GM12878 (cell line): ENCODE data around the gene PSTPIP2. TPM values are rescaled to one million over a fixed set of nuclear protein-coding genes. Genes with fewer than 3 reads are reported as not detected.
A peak's percentile ranks its signal among the peaks of the same experiment; 100 is the strongest.

Source experiments
- ATAC-seq: fragments of 200-7000 bp; cut with Tn5 transposase; 3 replicates; pipeline ENCODE4 v1.9.1; 2020; ENCODE audit warnings: mild to moderate bottlenecking, moderate library complexity
- BruUV-seq: library from RNA; stranded (reverse); fragments of 400-500 nt; replicated peaks from 2 replicates; lab custom pipeline; 2021; lab: Mats Ljungman, UMichigan
- CTCF ChIA-PET: fragments of 300-600 bp; sonication (Branson Sonifier 250); formaldehyde crosslinking; extraction: SDS; loops from one replicate; lab custom pipeline; 2021; ENCODE audit warnings: inconsistent platforms; lab: Yijun Ruan, JAX
- POLR2A ChIA-PET: fragments of 350-600 bp; formaldehyde crosslinking; extraction: SDS; loops from one replicate; lab custom pipeline; 2021; ENCODE audit warnings: inconsistent platforms; lab: Charles Lee
- RAD21 ChIA-PET: fragments of 300-600 bp; sonication (Branson Sonifier 250); formaldehyde crosslinking; loops from one replicate; lab custom pipeline; 2023; ENCODE audit warnings: antibody characterized with exemption; ENCODE audit not compliant: unreplicated experiment; lab: Charles Lee
- SMC1A ChIA-PET: fragments of 300-600 bp; sonication (Branson Sonifier 250); formaldehyde crosslinking; loops from one replicate; lab custom pipeline; 2023; ENCODE audit not compliant: unreplicated experiment, uncharacterized antibody; lab: Charles Lee
- DNase-seq: peaks from one replicate; pipeline ENCODE4 v3.0.0-alpha.2; 2011; ENCODE audit warnings: low read depth, low spot score
- FAIRE-seq: peaks from 3 replicates; lab custom pipeline; 2011; peaks lifted over from hg19 to GRCh38; lab: Jason Lieb, UNC
- H2AFZ ChIP-seq: 2 replicates; pipeline ENCODE4 v1.6.0; 2011; ENCODE audit warnings: low read depth, low read length, control low read depth; ENCODE audit not compliant: control insufficient read depth
- H3K27ac ChIP-seq: 2 replicates; pipeline ENCODE4 v1.5.1; 2011; ENCODE audit warnings: control low read depth; ENCODE audit not compliant: control insufficient read depth, insufficient read depth
- H3K27me3 ChIP-seq, 2 experiments: replicated peaks in 1 of 2; 2 replicates each; pipeline versions ENCODE4 v1.6.0 to v1.6.1; 2011; ENCODE audit warnings: low read length in 1 of 2; ENCODE audit not compliant: control insufficient read depth in 2 of 2, insufficient read depth in 2 of 2
- H3K36me3 ChIP-seq, 2 experiments: 2 replicates each; pipeline ENCODE4 v1.5.1; 2011; ENCODE audit warnings: low read length in 1 of 2; ENCODE audit not compliant: control insufficient read depth in 2 of 2, insufficient read depth in 2 of 2
- H3K4me1 ChIP-seq: 2 replicates; pipeline ENCODE4 v1.6.1; 2011; ENCODE audit warnings: mild to moderate bottlenecking, low read length, moderate library complexity, mixed read lengths; ENCODE audit not compliant: control insufficient read depth, insufficient read depth
- H3K4me2 ChIP-seq: 2 replicates; pipeline ENCODE4 v1.6.0; 2011; ENCODE audit warnings: control low read depth; ENCODE audit not compliant: control insufficient read depth, insufficient read depth
- H3K4me3 ChIP-seq: fragments of 200-600 bp; sonication (generic); 2 replicates; pipeline ENCODE4 v1.5.1; 2016
- H3K79me2 ChIP-seq: 2 replicates; pipeline ENCODE4 v1.6.0; 2011; ENCODE audit warnings: low read length; ENCODE audit not compliant: control insufficient read depth, insufficient read depth
- H3K9ac ChIP-seq: 2 replicates; pipeline ENCODE4 v1.8.0; 2011; ENCODE audit warnings: low read length, control low read depth, mixed read lengths; ENCODE audit not compliant: control insufficient read depth, insufficient read depth
- H3K9me3 ChIP-seq: replicated peaks from 3 replicates; pipeline ENCODE4 v1.5.1; 2011; ENCODE audit warnings: mild to moderate bottlenecking, low read length; ENCODE audit not compliant: control insufficient read depth, insufficient read depth
- H4K20me1 ChIP-seq: 2 replicates; pipeline ENCODE4 v1.6.0; 2011; ENCODE audit not compliant: control insufficient read depth, insufficient read depth
- ASH2L ChIP-seq: fragments of 300-600, 200-600 bp; sonication (generic); IDR thresholded peaks from 2 replicates; pipeline ENCODE4 v1.6.1; 2017; ENCODE audit warnings: low read depth, mild to moderate bottlenecking, borderline replicate concordance
- BACH1 ChIP-seq: fragments of 450-650 bp; IDR thresholded peaks from 2 replicates; pipeline ENCODE4 v1.6.1; 2017; ENCODE audit warnings: mild to moderate bottlenecking, borderline replicate concordance
- CBFB ChIP-seq: IDR thresholded peaks from 2 replicates; pipeline ENCODE4 v1.6.1; 2016; ENCODE audit warnings: antibody characterized with exemption, low read depth
- CHD2 ChIP-seq: IDR thresholded peaks from 2 replicates; pipeline ENCODE4 v1.6.1; 2011; ENCODE audit warnings: low read depth, low read length, improper control_type of control experiment, borderline replicate concordance
- ESRRA ChIP-seq: IDR thresholded peaks from 2 replicates; pipeline ENCODE4 v1.6.1; 2012; ENCODE audit warnings: mild to moderate bottlenecking, low read length, improper control_type of control experiment
- FOXM1 ChIP-seq: IDR thresholded peaks from 2 replicates; pipeline ENCODE4 v1.6.1; 2012; ENCODE audit warnings: low read depth, mild to moderate bottlenecking, inconsistent platforms, low read length, moderate library complexity
- IKZF2 ChIP-seq, 2 experiments: fragments of 450-650 bp; IDR thresholded peaks; 2 replicates each; pipeline ENCODE4 v1.6.1; 2017; ENCODE audit warnings: mild to moderate bottlenecking in 2 of 2, moderate library complexity in 2 of 2
- MXI1 ChIP-seq: fragments of 150-350 bp; IDR thresholded peaks from 2 replicates; pipeline ENCODE4 v1.6.1; 2011; ENCODE audit warnings: low read depth, mild to moderate bottlenecking, inconsistent platforms, low read length, improper control_type of control experiment
- NR2C2 ChIP-seq: IDR thresholded peaks from 2 replicates; pipeline ENCODE4 v1.6.1; 2011; ENCODE audit warnings: borderline replicate concordance, low read depth; ENCODE audit not compliant: control insufficient read depth, insufficient read length
- POLR2AphosphoS2 ChIP-seq: IDR thresholded peaks from 2 replicates; pipeline ENCODE4 v1.6.1; 2011; ENCODE audit warnings: low read depth, mild to moderate bottlenecking, low read length, improper control_type of control experiment, moderate library complexity
- RELB ChIP-seq: fragments of 450-650 bp; IDR thresholded peaks from 2 replicates; pipeline ENCODE4 v1.6.1; 2017; ENCODE audit warnings: low read depth, mild to moderate bottlenecking, moderate library complexity
- STAT1 ChIP-seq: fragments of 450-650 bp; conservative IDR thresholded peaks from 2 replicates; pipeline ENCODE4 v1.6.1; 2014; ENCODE audit warnings: antibody characterized with exemption, mild to moderate bottlenecking
- USF2 ChIP-seq: IDR thresholded peaks from 2 replicates; pipeline ENCODE4 v1.6.1; 2011; ENCODE audit warnings: low read depth, low read length, improper control_type of control experiment, borderline replicate concordance
- WGBS: methylation state at CpG from one replicate; pipeline ENCODE4 v1.1.6; 2016; ENCODE audit warnings: low lambda C conversion rate; ENCODE audit not compliant: insufficient replicate concordance, insufficient coverage; ENCODE audit errors: missing lambda C conversion rate; 5-methylcytosine and 5-hydroxymethylcytosine counted together
- in situ Hi-C: fragments of 300-500 bp; cut with MboI; formaldehyde crosslinking; loops from 9 replicates; pipeline ENCODE4 v1.14.3; 2018; ENCODE audit warnings: mixed read lengths
- intact Hi-C: fragments of 100-400 bp; cut with micrococcal nuclease; formaldehyde crosslinking; loops from one replicate; pipeline ENCODE4 v1.14.2; 2022; ENCODE audit not compliant: unreplicated experiment
- polyA plus RNA-seq, 11 experiments: library from polyadenylated mRNA; depleted of rRNA in 4 of 11; unstranded in 6 of 11; stranded (reverse) in 5 of 11; fragments of >200 nt; fragmentation: Nextera tagmentation in 4 of 11; fragmentation: Illumina TruSeq in 1 of 11; extraction: Ambion mirVana in 4 of 11; extraction: Trizol in 1 of 11; gene quantifications; 1 replicate in 1 of 11; 2 replicates in 10 of 11; pipeline versions ENCODE4 v1.2.1 to v1.2.3, GENCODE V29; 2011 to 2016; ENCODE audit warnings: inconsistent platforms in 2 of 11, missing spikeins in 2 of 11, low read depth in 1 of 11
- total RNA-seq, 4 experiments: library from RNA; depleted of rRNA in 3 of 4; stranded (reverse); fragments of >200 nt in 3 of 4; fragmentation: Illumina TruSeq in 1 of 4; extraction: Trizol in 1 of 4; gene quantifications; 2 replicates each; pipeline versions ENCODE4 v1.2.1 to v1.2.3, GENCODE V29; 2013 to 2021
- TF ChIP-seq, protein P1 (sequence below): fragments of 450-650 bp; formaldehyde crosslinking; IDR thresholded peaks from 2 replicates; pipeline ENCODE4 v1.4.0; 2020; ENCODE audit warnings: mild to moderate bottlenecking, moderate library complexity

The PSTPIP2 gene
- total and polyA plus RNA-seq, 10 of the 15 experiments (the other 5 are each of a cell fraction or from before 2014, with no cell fraction given), result 0.69 to 38.4 (median 24.7) TPM

GRCh38 chr18:46097801-46098615, 25.9 kb upstream of the PSTPIP2 start, which contains the start of gene ATP5F1A:
TSS of gene ATP5F1A (minus strand) at chr18:46098296. CDS start at chr18:46098231, 65 bp downstream.
- peak within 1 kb of the TSS; percentile 77 for H3K4me3 ChIP-seq
- ChIA-PET RAD21 (interaction anchor here (0.6 kb wide), 3 partner anchors 219 to 410 kb away, joined by 3 read pairs; no protein-coding TSS in a partner anchor), SMC1A (interaction anchor here (1.1 to 1.6 kb wide), 3 partner anchors 16 to 75 kb away, joined by 3 to 6 read pairs (median 5); a partner anchor contains a TSS), POLR2A (interaction anchor here (0.9 to 2.4 kb wide), 4 partner anchors 9 to 134 kb away, joined by 3 to 8 read pairs (median 3); no protein-coding TSS in a partner anchor), CTCF (interaction anchor here (0.7 to 1.4 kb wide), 5 partner anchors 9 to 410 kb away, joined by 3 to 4 read pairs (median 4); a partner anchor contains a TSS)
- intact Hi-C loops (no loop called here), in situ Hi-C loops (no loop called here)
- peak within 1 kb of the TSS; percentile 89 for H3K27ac ChIP-seq
- H2AFZ ChIP-seq, result peak within 1 kb of the TSS; percentile 96
- no peaks in the 10 kb centered on the region; the same call in 1 of the 2 replicates for H3K4me1 ChIP-seq
- H3K27me3 ChIP-seq, result no peaks in the 10 kb centered on the region
- peak; percentile 88 for ATAC-seq
- H3K9me3 ChIP-seq, result no peaks in the 10 kb centered on the region
- H3K4me2 ChIP-seq, result peak within 1 kb of the TSS; percentile 94
- peak within 1 kb of the TSS; percentile 69 for H3K9ac ChIP-seq
- H3K36me3 ChIP-seq, result peaks cover 0 to 10% of the 10 kb centered on the region in 2 experiments; a peak in 1 of 4 replicates
- H4K20me1 ChIP-seq, result peaks cover 2% of the 10 kb centered on the region; the same call in 1 of the 2 replicates
- under 1% methylated on average over 53 of the region's 53 CpGs for WGBS
- peaks cover 46% of the 10 kb centered on the region for H3K79me2 ChIP-seq
- DNase-seq, result peak; percentile 48
- no TSS peak for BruUV-seq
- no peak for FAIRE-seq
- 0 out of 2 replicates have a peak, but pooled peaks have one; percentile 21 for TF ChIP-seq ESRRA
- TF ChIP-seq CBFB, result no peak; the same call in none of the 2 replicates
- TF ChIP-seq POLR2AphosphoS2, result 0 out of 2 replicates have a peak, but pooled peaks have one; percentile 38
- peak; percentile 72 for TF ChIP-seq NR2C2
- TF ChIP-seq USF2, result peak; percentile 27; the same call in 1 of the 2 replicates
- peak; percentile 90 for TF ChIP-seq RELB
- TF ChIP-seq BACH1, result peak; percentile 85
- TF ChIP-seq STAT1, result no peak
- TF ChIP-seq ASH2L, result peak; percentile 75; the same call in 1 of the 2 replicates
- no peak; a peak in 1 of 4 replicates for TF ChIP-seq IKZF2 (IDR thresholded peaks at IDR 0.05)
- TF ChIP-seq FOXM1, result no peak
- TF ChIP-seq CHD2, result peak; percentile 15; the same call in 1 of the 2 replicates
- TF ChIP-seq, protein P1, sequence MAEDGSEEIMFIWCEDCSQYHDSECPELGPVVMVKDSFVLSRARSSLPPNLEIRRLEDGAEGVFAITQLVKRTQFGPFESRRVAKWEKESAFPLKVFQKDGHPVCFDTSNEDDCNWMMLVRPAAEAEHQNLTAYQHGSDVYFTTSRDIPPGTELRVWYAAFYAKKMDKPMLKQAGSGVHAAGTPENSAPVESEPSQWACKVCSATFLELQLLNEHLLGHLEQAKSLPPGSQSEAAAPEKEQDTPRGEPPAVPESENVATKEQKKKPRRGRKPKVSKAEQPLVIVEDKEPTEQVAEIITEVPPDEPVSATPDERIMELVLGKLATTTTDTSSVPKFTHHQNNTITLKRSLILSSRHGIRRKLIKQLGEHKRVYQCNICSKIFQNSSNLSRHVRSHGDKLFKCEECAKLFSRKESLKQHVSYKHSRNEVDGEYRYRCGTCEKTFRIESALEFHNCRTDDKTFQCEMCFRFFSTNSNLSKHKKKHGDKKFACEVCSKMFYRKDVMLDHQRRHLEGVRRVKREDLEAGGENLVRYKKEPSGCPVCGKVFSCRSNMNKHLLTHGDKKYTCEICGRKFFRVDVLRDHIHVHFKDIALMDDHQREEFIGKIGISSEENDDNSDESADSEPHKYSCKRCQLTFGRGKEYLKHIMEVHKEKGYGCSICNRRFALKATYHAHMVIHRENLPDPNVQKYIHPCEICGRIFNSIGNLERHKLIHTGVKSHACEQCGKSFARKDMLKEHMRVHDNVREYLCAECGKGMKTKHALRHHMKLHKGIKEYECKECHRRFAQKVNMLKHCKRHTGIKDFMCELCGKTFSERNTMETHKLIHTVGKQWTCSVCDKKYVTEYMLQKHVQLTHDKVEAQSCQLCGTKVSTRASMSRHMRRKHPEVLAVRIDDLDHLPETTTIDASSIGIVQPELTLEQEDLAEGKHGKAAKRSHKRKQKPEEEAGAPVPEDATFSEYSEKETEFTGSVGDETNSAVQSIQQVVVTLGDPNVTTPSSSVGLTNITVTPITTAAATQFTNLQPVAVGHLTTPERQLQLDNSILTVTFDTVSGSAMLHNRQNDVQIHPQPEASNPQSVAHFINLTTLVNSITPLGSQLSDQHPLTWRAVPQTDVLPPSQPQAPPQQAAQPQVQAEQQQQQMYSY (CRISPR knock-in tag), result no peak
- peak; percentile 39; the same call in 1 of the 2 replicates for TF ChIP-seq MXI1
